Astrocyte (in vitro differentiated cells and primary cell): ENCODE data around the gene ADH1C. TPM values are rescaled to one million over a fixed set of nuclear protein-coding genes. Genes with fewer than 3 reads are reported as not detected.

Experiments
- DNase-seq: peaks from one replicate; pipeline ENCODE4 v3.0.0-alpha.2; 2010; ENCODE audit warnings: low read depth
- FAIRE-seq: peaks from 2 replicates; lab custom pipeline; 2011; peaks lifted over from hg19 to GRCh38; lab: Jason Lieb, UNC
- H2AFZ ChIP-seq: 2 replicates; pipeline ENCODE4 v1.6.0; 2012; ENCODE audit warnings: low read depth, low read length, inconsistent platforms
- H3K27ac ChIP-seq: 2 replicates; pipeline ENCODE4 v1.5.1; 2011; ENCODE audit warnings: low read depth, low read length, inconsistent platforms
- H3K27me3 ChIP-seq: 2 replicates; pipeline ENCODE4 v1.6.0; 2011; ENCODE audit warnings: low read length, inconsistent platforms; ENCODE audit not compliant: insufficient read depth
- H3K36me3 ChIP-seq: 2 replicates; pipeline ENCODE4 v1.5.1; 2011; ENCODE audit warnings: low read length, inconsistent platforms; ENCODE audit not compliant: insufficient read depth
- H3K4me1 ChIP-seq: 2 replicates; pipeline ENCODE4 v1.5.1; 2011; ENCODE audit warnings: low read length, inconsistent platforms; ENCODE audit not compliant: insufficient read depth
- H3K4me2 ChIP-seq: 2 replicates; pipeline ENCODE4 v1.6.0; 2012; ENCODE audit warnings: low read length, inconsistent platforms
- H3K4me3 ChIP-seq: 2 replicates; pipeline ENCODE4 v1.5.1; 2011; ENCODE audit warnings: low read depth, mild to moderate bottlenecking, low read length, inconsistent platforms; ENCODE audit not compliant: insufficient read depth
- H3K79me2 ChIP-seq: 2 replicates; pipeline ENCODE4 v1.6.0; 2012; ENCODE audit warnings: mild to moderate bottlenecking, low read length, inconsistent platforms; ENCODE audit not compliant: insufficient read depth
- H3K9ac ChIP-seq: 2 replicates; pipeline ENCODE4 v1.6.0; 2012; ENCODE audit warnings: mild to moderate bottlenecking, low read length, inconsistent platforms
- H3K9me3 ChIP-seq: 2 replicates; pipeline ENCODE4 v1.5.1; 2012; ENCODE audit warnings: low read depth, mild to moderate bottlenecking, low read length, inconsistent platforms; ENCODE audit not compliant: insufficient read depth
- H4K20me1 ChIP-seq: 2 replicates; pipeline ENCODE4 v1.6.0; 2012; ENCODE audit warnings: low read length, inconsistent platforms; ENCODE audit not compliant: insufficient read depth
- H3K27ac Mint-ChIP-seq: one replicate; pipeline ENCODE4 v1.8.0; 2021; ENCODE audit warnings: mild to moderate bottlenecking, mixed read lengths; ENCODE audit not compliant: unreplicated experiment
- H3K27me3 Mint-ChIP-seq: one replicate; pipeline ENCODE4 v1.8.0; 2021; ENCODE audit warnings: low read depth, mixed read lengths; ENCODE audit not compliant: unreplicated experiment
- H3K36me3 Mint-ChIP-seq: one replicate; pipeline ENCODE4 v1.8.0; 2021; ENCODE audit warnings: low read depth, mixed read lengths; ENCODE audit not compliant: unreplicated experiment
- H3K4me1 Mint-ChIP-seq: one replicate; pipeline ENCODE4 v1.8.0; 2021; ENCODE audit warnings: low read depth, mixed read lengths; ENCODE audit not compliant: unreplicated experiment
- H3K4me3 Mint-ChIP-seq: one replicate; pipeline ENCODE4 v1.8.0; 2021; ENCODE audit warnings: mild to moderate bottlenecking, moderate library complexity, mixed read lengths; ENCODE audit not compliant: unreplicated experiment
- H3K9me3 Mint-ChIP-seq: one replicate; pipeline ENCODE4 v1.8.0; 2021; ENCODE audit warnings: mild to moderate bottlenecking, mixed read lengths; ENCODE audit not compliant: unreplicated experiment
- EZH2 ChIP-seq: IDR thresholded peaks from 2 replicates; pipeline ENCODE4 v1.6.1; 2012; ENCODE audit warnings: mild to moderate bottlenecking, low read length, inconsistent platforms; ENCODE audit not compliant: insufficient read depth
- total RNA-seq: library from RNA; stranded (reverse); gene quantifications from 2 replicates; pipeline ENCODE4 v1.2.1, GENCODE V29; 2021
- TF ChIP-seq, protein P1 (sequence below): IDR thresholded peaks from 2 replicates; pipeline ENCODE4 v1.5.1; 2011; ENCODE audit warnings: low read depth, mild to moderate bottlenecking, inconsistent platforms, low read length, moderate library complexity; ENCODE audit not compliant: insufficient read depth

Gene ADH1C
- total RNA-seq, 1 donor from 2014 or later: not detected

DNA sequence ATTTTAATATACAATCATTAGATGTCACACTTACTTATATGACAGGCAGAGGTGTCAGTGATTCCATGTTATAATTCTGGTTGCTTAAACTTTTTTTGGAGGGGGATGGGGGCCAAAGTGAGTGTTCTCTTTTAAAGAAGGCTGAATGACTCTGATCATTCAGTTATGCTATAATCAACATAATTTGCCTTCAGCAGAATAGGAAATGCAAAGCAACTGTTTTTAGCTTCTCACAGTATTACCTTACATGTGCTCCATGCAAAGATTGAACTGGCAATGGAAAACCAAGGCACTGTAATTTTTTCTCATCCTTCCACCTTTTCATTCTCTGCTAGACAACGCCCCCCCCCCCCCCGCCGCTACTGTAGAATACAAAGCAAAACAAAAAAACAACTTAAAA lies 13.4 kb downstream of the ADH1C start:
- Mint-ChIP-seq H3K27ac (no peak overlapping the region), H3K9me3 (no peaks in the 10 kb centered on the region)
- FAIRE-seq: no peak

GRCh38 chr4:99336553-99336952 lies 16.0 kb downstream of the ADH1C start:
- no peaks in the 10 kb centered on the region for H3K4me1 Mint-ChIP-seq
- no peaks in the 10 kb centered on the region for H3K36me3 ChIP-seq
- TF ChIP-seq, protein P1, sequence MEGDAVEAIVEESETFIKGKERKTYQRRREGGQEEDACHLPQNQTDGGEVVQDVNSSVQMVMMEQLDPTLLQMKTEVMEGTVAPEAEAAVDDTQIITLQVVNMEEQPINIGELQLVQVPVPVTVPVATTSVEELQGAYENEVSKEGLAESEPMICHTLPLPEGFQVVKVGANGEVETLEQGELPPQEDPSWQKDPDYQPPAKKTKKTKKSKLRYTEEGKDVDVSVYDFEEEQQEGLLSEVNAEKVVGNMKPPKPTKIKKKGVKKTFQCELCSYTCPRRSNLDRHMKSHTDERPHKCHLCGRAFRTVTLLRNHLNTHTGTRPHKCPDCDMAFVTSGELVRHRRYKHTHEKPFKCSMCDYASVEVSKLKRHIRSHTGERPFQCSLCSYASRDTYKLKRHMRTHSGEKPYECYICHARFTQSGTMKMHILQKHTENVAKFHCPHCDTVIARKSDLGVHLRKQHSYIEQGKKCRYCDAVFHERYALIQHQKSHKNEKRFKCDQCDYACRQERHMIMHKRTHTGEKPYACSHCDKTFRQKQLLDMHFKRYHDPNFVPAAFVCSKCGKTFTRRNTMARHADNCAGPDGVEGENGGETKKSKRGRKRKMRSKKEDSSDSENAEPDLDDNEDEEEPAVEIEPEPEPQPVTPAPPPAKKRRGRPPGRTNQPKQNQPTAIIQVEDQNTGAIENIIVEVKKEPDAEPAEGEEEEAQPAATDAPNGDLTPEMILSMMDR: no peak
- TF ChIP-seq EZH2: no peak
- H3K9me3 Mint-ChIP-seq: no peaks in the 10 kb centered on the region
- no peak overlapping the region for H3K27ac ChIP-seq
- H3K4me3 Mint-ChIP-seq: no peak overlapping the region
- no peaks in the 10 kb centered on the region for H3K27me3 ChIP-seq
- no peaks in the 10 kb centered on the region for H3K9me3 ChIP-seq
- H3K79me2 ChIP-seq: no peaks in the 10 kb centered on the region
- no peak overlapping the region for H3K4me3 ChIP-seq
- no peaks in the 10 kb centered on the region for H4K20me1 ChIP-seq
- no peak overlapping the region for H3K27ac Mint-ChIP-seq
- H3K36me3 Mint-ChIP-seq: no peaks in the 10 kb centered on the region
- H3K27me3 Mint-ChIP-seq: no peaks in the 10 kb centered on the region
- DNase-seq (no peak), FAIRE-seq (no peak)
- H2AFZ ChIP-seq: no peak overlapping the region
- H3K4me2 ChIP-seq: no peak overlapping the region
- no peaks in the 10 kb centered on the region for H3K4me1 ChIP-seq
- H3K9ac ChIP-seq: no peak overlapping the region

More for the DNA sequence above, 13.4 kb downstream of the ADH1C start:
- no peak for DNase-seq
- no peak for TF ChIP-seq EZH2
- TF ChIP-seq, protein P1: no peak
- Histone ChIP-seq H3K4me3 (no peak overlapping the region), H3K4me1 (no peaks in the 10 kb centered on the region), H3K36me3 (no peaks in the 10 kb centered on the region), H2AFZ (no peak overlapping the region), H4K20me1 (no peaks in the 10 kb centered on the region), H3K9ac (no peak overlapping the region), H3K79me2 (no peaks in the 10 kb centered on the region), H3K4me2 (no peak overlapping the region), H3K9me3 (no peaks in the 10 kb centered on the region), H3K27ac (no peak overlapping the region), H3K27me3 (no peaks in the 10 kb centered on the region)
- Mint-ChIP-seq H3K4me3 (no peak overlapping the region), H3K36me3 (no peaks in the 10 kb centered on the region), H3K4me1 (no peaks in the 10 kb centered on the region), H3K27me3 (no peaks in the 10 kb centered on the region)

- TF ChIP-seq, protein P1: no peak
- no peak for TF ChIP-seq EZH2
- DNase-seq (no peak), FAIRE-seq (no peak)
- no peak overlapping the region for H3K9ac ChIP-seq
- no peaks in the 10 kb centered on the region for H3K4me1 ChIP-seq
- H3K4me1 Mint-ChIP-seq: no peaks in the 10 kb centered on the region
- no peaks in the 10 kb centered on the region for H4K20me1 ChIP-seq
- H3K27ac Mint-ChIP-seq: no peak overlapping the region
- H3K4me3 Mint-ChIP-seq: no peak overlapping the region
- H3K27me3 ChIP-seq: no peaks in the 10 kb centered on the region
- no peak overlapping the region for H3K4me2 ChIP-seq
- no peak overlapping the region for H3K27ac ChIP-seq
- H3K36me3 Mint-ChIP-seq: no peaks in the 10 kb centered on the region
- no peaks in the 10 kb centered on the region for H3K27me3 Mint-ChIP-seq
- no peaks in the 10 kb centered on the region for H3K9me3 ChIP-seq
- H3K9me3 Mint-ChIP-seq: no peaks in the 10 kb centered on the region
- no peak overlapping the region for H3K4me3 ChIP-seq
- H2AFZ ChIP-seq: no peak overlapping the region
- H3K36me3 ChIP-seq: no peaks in the 10 kb centered on the region
- H3K79me2 ChIP-seq: no peaks in the 10 kb centered on the region
Observed at GRCh38 chr4:99334880-99335279, 17.7 kb downstream of the ADH1C start.
